Activated T-cell treated with anti-CD3 and anti-CD28 coated beads for 4 hours (primary cell): Measurements from ENCODE around the gene BTNL9.
"Not testable (repeated sequence)": the region's sequence is repeated elsewhere in the genome, so short reads cannot be mapped to it uniquely, and the experiment has no call there.

Experiments
- DNase-seq: peaks from one replicate; pipeline ENCODE4 v3.0.0-alpha.2; 2020

The BTNL9 gene

DNA sequence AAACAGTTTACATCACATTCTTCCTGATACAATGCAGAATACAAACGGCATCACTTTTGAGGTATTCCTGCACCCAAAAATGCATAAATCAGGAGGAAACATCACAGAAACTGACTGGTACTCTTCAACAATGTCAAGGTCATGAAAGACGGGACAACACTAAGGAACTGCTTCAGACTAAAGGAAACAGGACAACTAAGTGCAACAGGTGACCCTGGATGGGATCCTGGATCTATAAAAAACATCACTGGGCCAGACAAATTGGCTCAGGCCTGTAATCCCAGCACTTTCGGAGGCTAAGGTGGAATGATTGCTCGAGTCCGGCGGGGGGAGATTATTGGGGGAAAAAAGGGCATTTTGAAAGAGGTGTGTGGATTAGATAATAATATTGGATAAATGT is 22.6 kb downstream of the BTNL9 start:
- DNase-seq = no peak

DNA sequence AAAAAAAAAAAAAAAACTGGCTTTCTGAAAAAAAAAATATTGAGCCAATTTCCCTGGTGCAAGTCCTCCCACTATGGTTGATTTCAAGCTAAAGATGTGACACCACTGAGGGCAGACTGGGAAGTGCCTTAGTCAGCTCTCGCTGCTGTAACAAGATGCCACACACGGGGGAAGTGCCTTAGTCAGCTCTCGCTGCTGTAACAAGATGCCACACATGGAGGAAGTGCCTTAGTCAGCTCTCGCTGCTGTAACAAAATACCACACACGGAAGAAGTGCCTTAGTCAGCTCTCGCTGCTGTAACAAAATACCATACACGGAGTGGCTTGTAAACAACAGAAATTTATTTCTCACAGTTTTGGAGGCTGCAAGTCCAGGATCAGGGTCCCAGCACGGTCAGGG is 23.4 kb downstream of the BTNL9 start:
- no peak for DNase-seq

GRCh38 chr5:181064987-181065386 is 24.9 kb downstream of the BTNL9 start:
- DNase-seq = no peak

DNA sequence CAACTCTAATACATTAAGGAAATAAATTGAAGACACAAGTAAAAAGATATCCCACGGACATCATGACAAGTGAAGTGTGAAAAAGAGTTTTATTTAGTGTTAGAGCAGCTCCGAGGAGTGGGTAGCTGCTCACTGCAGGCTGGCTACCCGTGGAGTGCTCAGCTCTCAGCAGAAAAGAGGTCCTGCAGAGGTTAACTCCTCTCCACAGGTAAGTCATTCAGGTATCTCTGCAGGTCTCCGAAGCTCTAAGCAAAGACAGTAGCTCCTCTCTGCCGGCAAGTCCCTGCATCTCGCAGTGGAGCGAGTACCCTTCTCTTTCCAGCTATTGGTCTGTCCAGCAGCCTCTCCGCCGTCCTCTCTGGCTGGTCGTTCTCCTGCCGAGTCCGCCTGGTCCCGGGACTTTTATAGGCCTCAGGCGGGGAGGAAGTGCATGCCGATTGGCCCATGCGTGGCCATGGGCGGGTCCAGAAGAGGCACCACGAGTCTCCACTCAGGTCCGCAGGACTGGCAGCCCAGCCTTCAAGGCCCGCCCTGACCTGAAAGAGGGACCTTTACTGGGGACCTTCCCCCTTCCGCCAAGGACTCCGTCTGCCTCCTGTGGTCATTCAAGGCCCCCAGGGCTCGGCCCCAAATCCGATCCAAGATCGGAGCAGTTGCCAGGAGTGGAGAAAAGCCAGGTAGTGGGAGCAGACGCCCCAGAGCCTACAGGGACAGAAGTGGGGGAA is 29.9 kb downstream of the BTNL9 start:
- no peak for DNase-seq

DNA sequence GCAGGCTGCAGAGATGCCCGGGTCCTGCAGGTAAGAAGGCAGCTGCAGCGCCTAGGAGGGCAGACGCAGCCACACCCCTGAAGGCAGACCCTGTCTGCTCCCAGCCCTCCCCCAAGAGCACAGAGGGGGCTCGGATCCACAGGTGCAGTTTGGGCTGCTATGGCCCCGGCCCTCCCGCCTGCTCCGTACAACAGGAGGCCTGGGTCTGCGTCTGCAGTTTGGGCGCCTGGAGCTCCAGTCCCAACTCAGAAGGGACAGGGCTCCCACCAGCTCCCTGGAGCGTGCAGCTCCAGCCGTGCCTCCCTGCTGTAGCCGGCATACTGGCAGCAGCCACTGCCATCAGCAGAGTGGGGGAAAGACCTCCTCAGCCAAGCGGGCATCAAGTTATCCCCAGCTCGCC is 30.5 kb downstream of the BTNL9 start:
- no peak for DNase-seq

- no peak for DNase-seq
Observed at GRCh38 chr5:181071257-181071656, 31.2 kb downstream of the BTNL9 start.

- no peak for DNase-seq
Observed at GRCh38 chr5:181076920-181077319, 36.9 kb downstream of the BTNL9 start.

DNA sequence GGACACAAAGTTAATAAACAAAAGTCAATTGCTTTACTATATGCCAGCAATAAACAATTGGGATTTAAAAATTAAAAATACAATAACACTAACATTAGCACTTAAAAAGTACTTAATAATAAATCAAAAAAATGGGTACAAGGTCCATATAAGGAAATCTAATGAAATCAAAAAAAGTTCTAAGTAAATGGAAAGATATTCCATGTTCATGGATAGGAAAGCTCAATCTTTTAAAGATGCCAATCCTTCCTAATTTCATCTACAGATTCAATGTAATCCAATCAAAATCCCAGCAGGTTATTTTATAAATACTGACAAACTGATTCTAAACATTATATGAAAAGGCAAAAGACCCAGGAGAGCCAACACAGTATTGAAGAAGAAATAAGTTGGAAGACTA is 41.9 kb downstream of the BTNL9 start:
- DNase-seq = no peak

GRCh38 chr5:181084621-181085195 is 44.6 kb downstream of the BTNL9 start:
- DNase-seq = no peak

GRCh38 chr5:181086026-181086883 is 46.2 kb downstream of the BTNL9 start:
- DNase-seq = no peak

DNA sequence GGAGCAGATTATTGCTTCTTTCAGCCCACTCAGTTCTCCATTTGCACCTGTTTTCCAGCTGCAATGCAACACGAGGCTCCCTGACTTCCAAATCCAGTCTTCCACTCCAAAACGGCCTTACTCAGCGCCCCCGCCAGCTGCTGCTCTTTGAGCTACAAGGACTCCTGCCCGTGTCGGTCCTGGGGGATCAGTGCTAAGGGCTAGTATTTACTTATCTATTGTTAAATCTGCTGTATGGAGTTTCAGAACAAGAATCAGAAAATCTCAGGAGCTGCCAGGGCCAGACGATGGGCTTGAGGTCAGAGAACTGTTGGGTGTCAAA is 46.8 kb downstream of the BTNL9 start:
- no peak for DNase-seq

- DNase-seq = no peak
Observed at GRCh38 chr5:181087309-181087708, 47.2 kb downstream of the BTNL9 start.

- no peak for DNase-seq
Observed at GRCh38 chr5:181088289-181088688, 48.2 kb downstream of the BTNL9 start.

DNA sequence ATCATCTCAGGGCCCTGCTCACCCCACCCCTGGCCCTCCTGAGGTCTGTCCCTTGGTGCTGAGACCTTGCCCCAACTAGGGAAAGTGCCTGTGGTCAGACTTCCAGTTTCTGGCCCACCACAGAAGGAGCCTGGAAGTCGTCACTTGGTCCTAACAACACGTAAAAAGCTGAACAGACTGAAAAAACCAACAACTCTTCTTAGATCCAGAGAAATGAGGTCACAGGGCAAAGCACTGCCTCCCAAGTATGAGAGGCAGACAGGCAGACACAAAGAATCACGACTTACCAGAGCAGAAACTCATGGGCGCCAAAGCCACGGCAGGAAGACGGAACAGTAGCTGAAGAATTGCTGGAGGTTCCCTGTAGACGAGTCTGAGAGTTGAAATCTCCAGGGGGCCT is 52.4 kb downstream of the BTNL9 start:
- DNase-seq = no peak

DNA sequence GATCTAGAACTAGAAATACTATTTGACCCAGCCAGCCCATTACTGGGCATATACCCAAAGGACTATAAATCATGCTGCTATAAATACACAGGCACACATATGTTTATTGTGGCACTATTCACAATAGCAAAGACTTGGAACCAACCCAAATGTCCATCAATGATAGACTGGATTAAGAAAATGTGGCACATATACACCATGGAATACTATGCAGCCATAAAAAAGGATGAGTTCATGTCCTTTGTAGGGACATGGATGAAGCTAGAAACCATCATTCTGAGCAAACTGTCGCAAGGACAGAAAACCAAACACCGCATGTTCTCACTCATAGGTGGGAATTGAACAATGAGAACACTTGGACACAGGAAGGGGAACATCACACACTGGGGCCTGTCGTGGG is 55.1 kb downstream of the BTNL9 start:
- not testable (repeated sequence) for DNase-seq

DNA sequence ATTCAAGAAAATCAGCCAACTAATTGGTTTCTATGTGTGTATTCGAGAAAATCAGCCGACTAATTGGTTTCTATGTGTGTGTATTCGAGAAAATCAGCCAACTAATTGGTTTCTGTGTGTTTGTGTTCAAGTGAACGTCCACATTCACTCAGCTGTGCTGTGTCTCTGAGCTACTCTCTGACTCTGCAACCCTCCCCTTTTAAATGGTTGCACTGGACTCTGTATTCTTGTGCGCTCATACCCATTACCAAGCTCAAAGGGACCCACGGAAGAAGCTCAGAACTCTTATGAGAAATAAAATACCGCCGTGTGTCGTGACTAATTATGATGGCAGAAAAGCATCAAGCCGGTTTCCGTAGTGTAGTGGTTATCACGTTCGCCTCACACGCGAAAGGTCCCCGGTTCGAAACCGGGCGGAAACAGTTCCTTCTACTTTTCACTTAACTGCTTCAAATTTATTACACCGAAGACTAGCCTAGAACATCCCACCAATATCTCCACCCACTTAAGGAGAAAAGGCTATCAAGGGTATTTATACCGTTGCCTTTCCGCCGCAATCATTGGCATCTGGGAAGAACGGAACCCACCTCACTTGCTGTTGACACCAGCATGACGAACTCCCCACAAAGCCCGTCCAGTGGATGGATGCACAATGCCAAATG is 56.8 kb downstream of the BTNL9 start:
- DNase-seq = not testable (repeated sequence)

DNA sequence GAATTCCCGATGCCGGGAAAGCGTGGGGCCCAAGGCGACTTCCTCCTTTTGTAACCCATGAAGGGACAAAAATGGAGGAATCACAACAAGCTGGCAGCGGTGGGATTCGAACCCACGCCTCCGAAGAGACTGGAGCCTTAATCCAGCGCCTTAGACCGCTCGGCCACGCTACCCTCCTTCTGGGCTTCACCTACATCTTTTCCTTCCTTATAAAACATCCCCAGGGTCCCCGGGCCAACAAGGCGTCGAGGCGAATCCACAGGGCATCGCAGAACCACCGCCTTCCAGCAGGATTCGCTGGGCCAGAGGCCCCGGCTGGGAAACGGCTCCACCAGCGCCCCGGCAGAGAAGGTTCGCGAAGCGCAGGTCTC is 57.3 kb downstream of the BTNL9 start:
- DNase-seq = not testable (repeated sequence)

GRCh38 chr5:181097759-181098491 is 57.9 kb downstream of the BTNL9 start:
- DNase-seq = not testable (repeated sequence)

- DNase-seq = no peak
Observed at GRCh38 chr5:181098762-181099601, 58.9 kb downstream of the BTNL9 start.

- no peak for DNase-seq
Observed at GRCh38 chr5:181099602-181100086, 59.6 kb downstream of the BTNL9 start.

DNA sequence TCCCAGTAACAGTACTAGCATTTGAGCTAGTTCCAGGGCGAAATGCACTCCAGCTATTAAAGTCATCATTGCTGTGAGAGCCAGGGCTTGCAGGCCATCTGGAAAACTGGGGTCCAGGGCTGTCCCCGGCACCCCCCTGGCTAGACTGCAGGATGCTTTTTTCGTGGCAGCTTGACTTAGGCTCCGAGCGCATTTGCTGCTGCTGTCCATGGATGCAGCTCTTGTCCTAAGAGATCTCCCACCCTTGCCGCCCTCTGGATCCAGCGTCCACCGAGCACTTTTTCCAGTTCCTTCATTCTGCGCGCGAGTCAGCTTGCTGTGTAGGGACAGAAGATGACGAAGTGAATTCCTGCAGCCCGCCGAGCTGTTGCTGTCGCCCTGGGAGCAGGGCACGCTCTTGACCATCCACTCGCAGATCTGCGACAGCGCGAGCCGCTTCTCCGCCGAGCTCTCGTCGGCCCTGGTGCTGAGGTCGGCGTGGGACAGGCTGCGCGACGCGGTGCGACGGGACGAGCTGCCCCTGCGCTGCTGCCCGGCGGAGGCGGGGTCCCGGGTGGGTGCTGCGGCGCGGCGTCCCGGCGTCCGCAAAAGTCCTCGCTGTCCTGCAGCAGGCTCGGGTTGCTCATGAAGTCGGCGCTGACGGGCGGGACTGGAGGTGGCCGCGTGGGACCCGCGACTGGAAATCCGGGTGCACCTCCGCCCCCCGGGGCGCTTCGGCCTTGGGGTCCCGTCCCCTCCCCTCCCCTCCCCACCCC is 60.2 kb downstream of the BTNL9 start:
- no peak for DNase-seq
